HEK293 (cell line): ENCODE data around the gene SCPEP1.

Source experiments
- CTCF ChIP-seq: fragments of 450-650 bp; formaldehyde crosslinking; IDR thresholded peaks from 2 replicates; pipeline ENCODE4 v1.5.1; 2016; ENCODE audit warnings: missing biosample characterization, missing genetic modification characterization
- MYNN ChIP-seq: fragments of 450-650 bp; formaldehyde crosslinking; IDR thresholded peaks from 2 replicates; pipeline ENCODE4 v1.5.1; 2016; ENCODE audit warnings: missing biosample characterization, missing genetic modification characterization, borderline replicate concordance
- OSR2 ChIP-seq: fragments of 450-650 bp; formaldehyde crosslinking; IDR thresholded peaks from 2 replicates; pipeline ENCODE4 v1.5.1; 2016; ENCODE audit warnings: missing biosample characterization, missing genetic modification characterization
- REST ChIP-seq: fragments of 450-650 bp; formaldehyde crosslinking; IDR thresholded peaks from 2 replicates; pipeline ENCODE4 v1.5.1; 2016; ENCODE audit warnings: missing biosample characterization, missing genetic modification characterization
- SCRT2 ChIP-seq: fragments of 450-650 bp; formaldehyde crosslinking; IDR thresholded peaks from 2 replicates; pipeline ENCODE4 v1.5.1; 2016; ENCODE audit warnings: missing biosample characterization, missing genetic modification characterization
- SETDB1 ChIP-seq: IDR thresholded peaks from one replicate; pipeline ENCODE4 v1.6.1; 2017; ENCODE audit warnings: mild to moderate bottlenecking, low read length, moderate library complexity, mixed read lengths; ENCODE audit not compliant: insufficient read length
- ZBTB26 ChIP-seq: fragments of 450-650 bp; formaldehyde crosslinking; optimal IDR thresholded peaks from 2 replicates; pipeline ENCODE3; 2016; ENCODE audit warnings: missing biosample characterization, mild to moderate bottlenecking, missing genetic modification characterization
- ZNF146 ChIP-seq: fragments of 450-650 bp; formaldehyde crosslinking; IDR thresholded peaks from 2 replicates; pipeline ENCODE4 v1.5.1; 2016; ENCODE audit warnings: missing biosample characterization, missing genetic modification characterization
- ZNF148 ChIP-seq: fragments of 450-650 bp; formaldehyde crosslinking; IDR thresholded peaks from 2 replicates; pipeline ENCODE4 v1.5.0; 2017; ENCODE audit warnings: missing biosample characterization, missing genetic modification characterization, borderline replicate concordance
- ZNF274 ChIP-seq, 2 experiments: fragments of 200-500 bp in 1 of 2; fragments of 450-650 bp in 1 of 2; sonication (Bioruptor generic) in 1 of 2; formaldehyde crosslinking in 1 of 2; IDR thresholded peaks; 2 replicates each; pipeline versions ENCODE4 v1.5.1 to v1.6.1; 2014 to 2016; ENCODE audit warnings: borderline replicate concordance in 1 of 2, inconsistent platforms in 1 of 2, low read length in 1 of 2, missing biosample characterization in 1 of 2, missing genetic modification characterization in 1 of 2
- ZNF549 ChIP-seq: fragments of 450-650 bp; IDR thresholded peaks from 2 replicates; pipeline ENCODE4 v1.5.1; 2018; ENCODE audit warnings: missing biosample characterization, missing genetic modification characterization, mild to moderate bottlenecking, inconsistent platforms, moderate library complexity
- ZNF76 ChIP-seq: fragments of 450-650 bp; formaldehyde crosslinking; IDR thresholded peaks from 2 replicates; pipeline ENCODE4; 2016; ENCODE audit warnings: low read depth, missing biosample characterization, missing genetic modification characterization, borderline replicate concordance
- ZNF830 ChIP-seq: fragments of 450-650 bp; IDR thresholded peaks from 2 replicates; pipeline ENCODE4 v1.5.0; 2018; ENCODE audit warnings: missing biosample characterization, missing genetic modification characterization, low read depth, mild to moderate bottlenecking, moderate library complexity

GRCh38 chr17:57048096-57048495 lies 70.2 kb downstream of the SCPEP1 start:
- TF ChIP-seq CTCF (tag by site-specific recombination) (no peak), ZNF76 (tag by site-specific recombination) (no peak), ZNF148 (tag by site-specific recombination) (no peak), ZBTB26 (tag by site-specific recombination) (no peak), SETDB1 (no peak), REST (tag by site-specific recombination) (no peak), ZNF549 (tag by site-specific recombination) (no peak), ZNF274 (IDR thresholded peaks at IDR 0.05; ENCODE audit: low read length) (no peak), ZNF274 (tag by site-specific recombination; IDR thresholded peaks at IDR 0.05; ENCODE audit: borderline replicate concordance) (no peak), ZNF146 (tag by site-specific recombination) (no peak), MYNN (tag by site-specific recombination) (no peak), OSR2 (no peak), ZNF830 (no peak), SCRT2 (tag by site-specific recombination) (no peak)
